Measurements from ENCODE around the gene EXD3. TPM values are rescaled to one million over a fixed set of nuclear protein-coding genes. Genes with fewer than 3 reads are reported as not detected.

The EXD3 gene
- total and polyA plus RNA-seq, 2 of the 13 experiments (the other 11 are each of a cell fraction or from before 2014, with no cell fraction given): 2.7 to 4.8 TPM

DNA sequence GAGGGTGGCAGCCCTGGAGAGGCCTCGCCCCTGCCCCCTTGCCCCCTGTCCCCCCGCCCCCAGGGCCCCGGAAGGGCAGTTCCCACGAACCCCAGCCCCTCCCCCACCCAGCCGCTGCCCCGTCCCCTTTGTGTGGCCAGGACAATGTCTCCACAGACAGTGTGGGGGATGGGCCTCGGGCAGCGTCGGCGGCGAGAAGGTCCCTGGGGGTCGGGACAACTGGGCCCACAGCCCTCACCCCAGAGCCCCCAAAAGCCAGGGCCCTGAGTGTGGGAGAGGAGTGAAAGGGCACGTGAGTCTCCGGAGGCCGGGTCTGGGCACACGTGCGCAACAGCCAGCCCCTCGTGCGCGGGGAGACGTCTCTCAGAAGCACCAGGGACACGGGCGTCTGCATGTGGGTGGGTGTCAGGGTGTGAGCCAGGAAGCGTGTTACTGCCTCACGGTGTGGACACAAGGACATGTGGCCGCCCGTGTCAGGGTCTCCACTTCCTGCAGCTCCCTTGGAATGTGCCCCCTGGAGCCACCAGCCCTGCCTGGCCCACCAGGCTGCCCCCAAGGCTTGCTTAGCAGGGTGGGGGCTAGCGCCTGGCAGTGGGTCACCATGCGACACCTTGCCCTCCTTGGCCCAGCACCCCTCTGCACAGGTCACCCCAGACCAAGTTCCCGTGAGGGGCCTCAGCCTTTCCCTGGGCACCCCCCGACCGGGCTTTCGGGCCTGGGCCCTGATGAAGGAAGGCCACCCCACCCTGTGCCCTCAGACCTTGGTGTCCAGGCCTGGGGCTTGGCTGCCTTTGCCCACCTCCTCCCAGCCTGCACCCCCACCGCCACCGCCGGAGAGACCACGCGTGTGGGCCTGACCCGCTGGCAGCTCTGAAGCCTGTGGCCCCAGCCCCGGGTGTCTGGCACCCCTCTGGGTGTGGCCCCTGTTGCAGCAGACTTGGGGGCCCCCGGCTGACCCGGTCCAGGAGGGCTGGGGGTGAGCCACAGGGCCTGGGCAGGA, 108.1 kb downstream of the EXD3 start (continued):
- TF ChIP-seq, protein P1, sequence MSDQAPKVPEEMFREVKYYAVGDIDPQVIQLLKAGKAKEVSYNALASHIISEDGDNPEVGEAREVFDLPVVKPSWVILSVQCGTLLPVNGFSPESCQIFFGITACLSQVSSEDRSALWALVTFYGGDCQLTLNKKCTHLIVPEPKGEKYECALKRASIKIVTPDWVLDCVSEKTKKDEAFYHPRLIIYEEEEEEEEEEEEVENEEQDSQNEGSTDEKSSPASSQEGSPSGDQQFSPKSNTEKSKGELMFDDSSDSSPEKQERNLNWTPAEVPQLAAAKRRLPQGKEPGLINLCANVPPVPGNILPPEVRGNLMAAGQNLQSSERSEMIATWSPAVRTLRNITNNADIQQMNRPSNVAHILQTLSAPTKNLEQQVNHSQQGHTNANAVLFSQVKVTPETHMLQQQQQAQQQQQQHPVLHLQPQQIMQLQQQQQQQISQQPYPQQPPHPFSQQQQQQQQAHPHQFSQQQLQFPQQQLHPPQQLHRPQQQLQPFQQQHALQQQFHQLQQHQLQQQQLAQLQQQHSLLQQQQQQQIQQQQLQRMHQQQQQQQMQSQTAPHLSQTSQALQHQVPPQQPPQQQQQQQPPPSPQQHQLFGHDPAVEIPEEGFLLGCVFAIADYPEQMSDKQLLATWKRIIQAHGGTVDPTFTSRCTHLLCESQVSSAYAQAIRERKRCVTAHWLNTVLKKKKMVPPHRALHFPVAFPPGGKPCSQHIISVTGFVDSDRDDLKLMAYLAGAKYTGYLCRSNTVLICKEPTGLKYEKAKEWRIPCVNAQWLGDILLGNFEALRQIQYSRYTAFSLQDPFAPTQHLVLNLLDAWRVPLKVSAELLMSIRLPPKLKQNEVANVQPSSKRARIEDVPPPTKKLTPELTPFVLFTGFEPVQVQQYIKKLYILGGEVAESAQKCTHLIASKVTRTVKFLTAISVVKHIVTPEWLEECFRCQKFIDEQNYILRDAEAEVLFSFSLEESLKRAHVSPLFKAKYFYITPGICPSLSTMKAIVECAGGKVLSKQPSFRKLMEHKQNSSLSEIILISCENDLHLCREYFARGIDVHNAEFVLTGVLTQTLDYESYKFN (CRISPR knock-in tag; conservative IDR thresholded peaks at IDR 0.05): no peak
- TF ChIP-seq KLF16 (CRISPR knock-in tag; IDR thresholded peaks at IDR 0.05) (no peak), MTF2 (CRISPR knock-in tag; IDR thresholded peaks at IDR 0.05; ENCODE audit: borderline replicate concordance) (no peak), RBAK (CRISPR knock-in tag; IDR thresholded peaks at IDR 0.05) (no peak), ZNF549 (CRISPR knock-in tag; IDR thresholded peaks at IDR 0.05) (no peak), PHF21A (CRISPR knock-in tag; IDR thresholded peaks at IDR 0.05) (no peak), MNT (IDR thresholded peaks at IDR 0.05) (peak; percentile 92), NFYC (CRISPR knock-in tag; IDR thresholded peaks at IDR 0.05) (no peak), ZNF644 (CRISPR knock-in tag; IDR thresholded peaks at IDR 0.05; ENCODE audit: low read depth) (no peak)
- TF ChIP-seq, protein P2, sequence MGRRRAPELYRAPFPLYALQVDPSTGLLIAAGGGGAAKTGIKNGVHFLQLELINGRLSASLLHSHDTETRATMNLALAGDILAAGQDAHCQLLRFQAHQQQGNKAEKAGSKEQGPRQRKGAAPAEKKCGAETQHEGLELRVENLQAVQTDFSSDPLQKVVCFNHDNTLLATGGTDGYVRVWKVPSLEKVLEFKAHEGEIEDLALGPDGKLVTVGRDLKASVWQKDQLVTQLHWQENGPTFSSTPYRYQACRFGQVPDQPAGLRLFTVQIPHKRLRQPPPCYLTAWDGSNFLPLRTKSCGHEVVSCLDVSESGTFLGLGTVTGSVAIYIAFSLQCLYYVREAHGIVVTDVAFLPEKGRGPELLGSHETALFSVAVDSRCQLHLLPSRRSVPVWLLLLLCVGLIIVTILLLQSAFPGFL (CRISPR knock-in tag; IDR thresholded peaks at IDR 0.05): no peak
